Neuronal stem cell (in vitro differentiated cells): ENCODE measurements around the gene IL6ST.

ENCODE experiments used
- DNase-seq: peaks from one replicate; pipeline ENCODE4 v3.0.0-alpha.2; 2013; ENCODE audit warnings: low spot score
- H2AFZ ChIP-seq: one replicate; pipeline ENCODE4 v1.6.1; 2013; ENCODE audit warnings: mild to moderate bottlenecking, low read length, inconsistent platforms
- H2AK5ac ChIP-seq: 2 replicates; pipeline ENCODE4 v1.6.1; 2013; ENCODE audit warnings: low read depth, mild to moderate bottlenecking, inconsistent platforms, low read length, moderate library complexity, mixed read lengths
- H2BK120ac ChIP-seq: 2 replicates; pipeline ENCODE4 v1.6.1; 2013; ENCODE audit warnings: low read depth, mild to moderate bottlenecking, inconsistent platforms, low read length, moderate library complexity, mixed read lengths
- H2BK12ac ChIP-seq: one replicate; pipeline ENCODE4 v1.6.1; 2013; ENCODE audit warnings: low read length, inconsistent platforms
- H2BK15ac ChIP-seq: 2 replicates; pipeline ENCODE4 v1.6.1; 2013; ENCODE audit warnings: mild to moderate bottlenecking, low read length, inconsistent platforms, mixed read lengths
- H2BK5ac ChIP-seq: one replicate; pipeline ENCODE4 v1.6.1; 2013; ENCODE audit warnings: inconsistent platforms, mild to moderate bottlenecking, low read length, moderate library complexity
- H3K14ac ChIP-seq: one replicate; pipeline ENCODE4 v1.6.1; 2013; ENCODE audit warnings: low read length, inconsistent platforms
- H3K18ac ChIP-seq: 2 replicates; pipeline ENCODE4 v1.6.1; 2013; ENCODE audit warnings: low read length, inconsistent platforms
- H3K23ac ChIP-seq: 2 replicates; pipeline ENCODE4 v1.6.1; 2013; ENCODE audit warnings: low read depth, mild to moderate bottlenecking, mixed read lengths, low read length, inconsistent platforms; ENCODE audit not compliant: poor library complexity
- H3K27ac ChIP-seq: replicated peaks from 3 replicates; pipeline ENCODE4 v1.5.1; 2013; ENCODE audit warnings: low read length, inconsistent platforms
- H3K27me3 ChIP-seq, 3 experiments: 2 replicates each; pipeline ENCODE4 v1.6.1; 2013; ENCODE audit warnings: low read length in 3 of 3, mild to moderate bottlenecking in 2 of 3, inconsistent platforms in 1 of 3, low read depth in 1 of 3, mixed read lengths in 1 of 3, moderate library complexity in 1 of 3; ENCODE audit not compliant: control insufficient read depth in 3 of 3, insufficient read depth in 3 of 3
- H3K36me3 ChIP-seq, 2 donors: replicated peaks in 1 of 2; 2 replicates each; pipeline ENCODE4 v1.6.1; 2013; ENCODE audit warnings: low read length in 2 of 2; ENCODE audit not compliant: control insufficient read depth in 2 of 2, insufficient read depth in 2 of 2
- H3K4ac ChIP-seq: 2 replicates; pipeline ENCODE4 v1.6.1; 2013; ENCODE audit warnings: inconsistent platforms, mild to moderate bottlenecking, low read length, moderate library complexity
- H3K4me1 ChIP-seq, 2 donors: 1 replicate in 1 of 2; 2 replicates in 1 of 2; pipeline ENCODE4 v1.6.1; 2013; ENCODE audit warnings: low read length in 2 of 2, low read depth in 1 of 2; ENCODE audit not compliant: control insufficient read depth in 2 of 2, insufficient read depth in 1 of 2
- H3K4me2 ChIP-seq: one replicate; pipeline ENCODE4 v1.6.1; 2013; ENCODE audit warnings: mild to moderate bottlenecking, low read length, inconsistent platforms; ENCODE audit not compliant: insufficient read depth, poor library complexity, severe bottlenecking
- H3K4me3 ChIP-seq, 2 donors: 2 replicates each; pipeline ENCODE4 v1.5.1; 2013; ENCODE audit warnings: low read length in 2 of 2, mild to moderate bottlenecking in 2 of 2, inconsistent platforms in 1 of 2, moderate library complexity in 1 of 2
- H3K79me1 ChIP-seq: one replicate; pipeline ENCODE4 v1.6.1; 2013; ENCODE audit warnings: low read depth, mild to moderate bottlenecking, inconsistent platforms, low read length, moderate library complexity
- H3K9ac ChIP-seq: one replicate; pipeline ENCODE4 v1.6.1; 2013; ENCODE audit warnings: mild to moderate bottlenecking, low read depth, low read length, inconsistent platforms; ENCODE audit not compliant: poor library complexity
- H3K9me3 ChIP-seq, 2 donors: replicated peaks in 1 of 2; 2 replicates each; pipeline versions ENCODE3 to v1.6.1; 2013; ENCODE audit warnings: low read length in 2 of 2, mild to moderate bottlenecking in 2 of 2, inconsistent platforms in 1 of 2, low read depth in 1 of 2, mixed read lengths in 1 of 2, moderate library complexity in 1 of 2; ENCODE audit not compliant: control insufficient read depth in 2 of 2, insufficient read depth in 1 of 2
- H4K8ac ChIP-seq: one replicate; pipeline ENCODE4 v1.6.1; 2013; ENCODE audit warnings: low read depth, mild to moderate bottlenecking, inconsistent platforms, low read length, moderate library complexity
- H4K91ac ChIP-seq: one replicate; pipeline ENCODE4 v1.6.1; 2013; ENCODE audit warnings: low read length, low read depth, mild to moderate bottlenecking, inconsistent platforms; ENCODE audit not compliant: poor library complexity
- WGBS, 2 donors: extraction: QIAGEN DNeasy Blood & Tissue Kit; methylation state at CpG; one replicate each; pipeline ENCODE4 v1.1.7; 2013; ENCODE audit warnings: missing lambda C conversion rate in 2 of 2, mixed read lengths in 1 of 2; ENCODE audit not compliant: insufficient read length in 2 of 2, insufficient replicate concordance in 1 of 2; ENCODE audit errors: extremely low coverage in 2 of 2; 5-methylcytosine and 5-hydroxymethylcytosine counted together

IL6ST gene

DNA sequence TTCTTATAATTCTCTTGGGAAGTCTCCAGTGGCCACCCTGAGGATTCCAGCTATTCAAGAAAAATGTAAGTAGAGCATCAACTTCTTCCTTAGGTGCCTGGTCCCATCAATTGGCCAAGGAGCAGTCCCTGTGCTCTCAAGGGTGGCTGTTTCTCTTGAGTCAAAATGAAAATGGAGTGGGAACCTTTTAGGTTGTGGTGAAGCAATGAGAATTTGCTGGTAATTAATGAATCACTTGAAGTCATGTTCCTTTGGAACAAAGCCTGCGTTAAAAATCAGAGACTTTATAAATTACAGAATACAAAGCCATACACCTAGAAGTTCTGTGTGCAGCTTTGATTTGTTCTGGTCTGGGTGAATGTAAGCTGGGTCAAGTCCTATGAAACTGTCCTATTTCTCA, 94.7 kb downstream of the IL6ST start:
- Histone ChIP-seq H3K4me2 (no peak overlapping the region), H3K79me1 (no peaks in the 10 kb centered on the region), H2BK15ac (no peak overlapping the region), H4K91ac (no peak overlapping the region), H2BK12ac (no peak overlapping the region), H3K36me3 (no peaks in the 10 kb centered on the region), H3K9me3 (no peaks in the 10 kb centered on the region), H4K8ac (no peak overlapping the region), H3K18ac (no peak overlapping the region), H3K4me3 (no peak overlapping the region), H3K27ac (no peak overlapping the region), H3K23ac (no peak overlapping the region), H2BK5ac (no peak overlapping the region), H3K27me3 (no peaks in the 10 kb centered on the region), H2AFZ (no peak overlapping the region), H2BK120ac (no peak overlapping the region), H3K4ac (no peak overlapping the region), H3K9ac (no peak overlapping the region), H2AK5ac (no peak overlapping the region), H3K14ac (no peak overlapping the region), H3K4me1 (peaks cover 0 to 2% of the 10 kb centered on the region in 2 donors)
- DNase-seq = no peak
- WGBS, 2 donors = no CpG with 5 or more reads among the region's 1 CpG

DNA sequence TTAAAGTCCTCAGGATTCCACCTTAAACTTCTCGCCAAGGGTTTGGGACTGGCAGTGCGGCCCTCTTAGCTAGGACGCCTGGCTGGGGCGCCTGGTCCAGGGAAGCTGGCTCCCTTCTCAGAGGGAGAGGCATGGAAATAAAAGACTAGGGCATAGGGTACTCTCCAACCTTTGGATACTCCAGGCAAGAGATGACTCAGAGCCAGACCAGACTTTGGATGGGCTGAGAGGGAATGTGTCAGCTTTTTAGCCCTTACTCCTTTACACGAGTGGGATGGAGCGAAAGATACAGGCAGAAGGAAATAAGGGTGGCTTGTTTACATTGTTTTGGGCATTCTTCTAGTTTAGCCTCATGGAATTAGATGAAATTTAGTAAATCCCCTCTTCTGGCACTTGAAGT, 95.4 kb downstream of the IL6ST start:
- H3K4me3 ChIP-seq = no peak overlapping the region
- DNase-seq = no peak
- no peak overlapping the region for H4K8ac ChIP-seq
- no peaks in the 10 kb centered on the region for H3K27me3 ChIP-seq
- no peak overlapping the region for H3K14ac ChIP-seq
- no peak overlapping the region for H4K91ac ChIP-seq
- no peaks in the 10 kb centered on the region for H3K79me1 ChIP-seq
- H3K9ac ChIP-seq = no peak overlapping the region
- no peak overlapping the region for H2AFZ ChIP-seq
- no peak overlapping the region for H2AK5ac ChIP-seq
- no peaks in the 10 kb centered on the region for H3K36me3 ChIP-seq
- peaks cover 0 to 2% of the 10 kb centered on the region in 2 donors for H3K4me1 ChIP-seq
- no peak overlapping the region for H3K4ac ChIP-seq
- H2BK15ac ChIP-seq = no peak overlapping the region
- H3K4me2 ChIP-seq = no peak overlapping the region
- H3K27ac ChIP-seq = no peak overlapping the region
- H3K23ac ChIP-seq = no peak overlapping the region
- H3K18ac ChIP-seq = no peak overlapping the region
- no peak overlapping the region for H2BK120ac ChIP-seq
- no CpG with 5 or more reads among the region's 6 CpGs for WGBS, 2 donors
- H3K9me3 ChIP-seq = no peaks in the 10 kb centered on the region
- H2BK5ac ChIP-seq = no peak overlapping the region
- no peak overlapping the region for H2BK12ac ChIP-seq

DNA sequence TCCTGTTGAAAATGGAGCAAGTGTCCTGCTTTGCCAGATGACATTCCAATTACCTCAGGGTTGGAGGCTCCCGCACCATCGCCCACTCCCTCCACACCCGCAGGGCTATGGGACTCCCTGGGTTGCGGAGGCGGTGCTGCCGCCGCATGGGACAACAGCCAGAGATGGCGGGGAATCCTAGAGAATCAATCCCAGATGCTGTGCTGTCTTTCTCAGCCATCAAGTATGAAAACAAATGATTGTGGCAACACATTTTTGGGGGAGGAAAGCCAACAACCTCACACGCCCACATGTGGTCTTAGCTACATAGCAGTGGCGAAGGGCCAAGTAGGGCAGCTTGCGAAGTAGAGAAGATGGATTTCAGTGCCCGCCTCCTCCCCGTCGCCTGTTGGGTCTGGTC, 96.9 kb downstream of the IL6ST start:
- no CpG with 5 or more reads among the region's 14 CpGs for WGBS, 2 donors
- Histone ChIP-seq H2BK5ac (no peak overlapping the region), H2BK12ac (no peak overlapping the region), H3K18ac (no peak overlapping the region), H3K14ac (no peak overlapping the region), H3K9me3 (no peaks in the 10 kb centered on the region), H3K79me1 (no peaks in the 10 kb centered on the region), H2AFZ (no peak overlapping the region), H3K36me3 (no peaks in the 10 kb centered on the region), H3K27me3 (no peaks in the 10 kb centered on the region), H4K91ac (no peak overlapping the region), H3K4me2 (no peak overlapping the region), H3K23ac (no peak overlapping the region), H2BK120ac (no peak overlapping the region), H3K27ac (no peak overlapping the region), H3K9ac (no peak overlapping the region), H2BK15ac (no peak overlapping the region), H3K4me3 (peak overlapping the region in 1 of 2 donors; percentile 40), H3K4ac (no peak overlapping the region), H3K4me1 (peaks cover 0 to 2% of the 10 kb centered on the region in 2 donors), H2AK5ac (no peak overlapping the region), H4K8ac (no peak overlapping the region)
- no peak for DNase-seq

DNA sequence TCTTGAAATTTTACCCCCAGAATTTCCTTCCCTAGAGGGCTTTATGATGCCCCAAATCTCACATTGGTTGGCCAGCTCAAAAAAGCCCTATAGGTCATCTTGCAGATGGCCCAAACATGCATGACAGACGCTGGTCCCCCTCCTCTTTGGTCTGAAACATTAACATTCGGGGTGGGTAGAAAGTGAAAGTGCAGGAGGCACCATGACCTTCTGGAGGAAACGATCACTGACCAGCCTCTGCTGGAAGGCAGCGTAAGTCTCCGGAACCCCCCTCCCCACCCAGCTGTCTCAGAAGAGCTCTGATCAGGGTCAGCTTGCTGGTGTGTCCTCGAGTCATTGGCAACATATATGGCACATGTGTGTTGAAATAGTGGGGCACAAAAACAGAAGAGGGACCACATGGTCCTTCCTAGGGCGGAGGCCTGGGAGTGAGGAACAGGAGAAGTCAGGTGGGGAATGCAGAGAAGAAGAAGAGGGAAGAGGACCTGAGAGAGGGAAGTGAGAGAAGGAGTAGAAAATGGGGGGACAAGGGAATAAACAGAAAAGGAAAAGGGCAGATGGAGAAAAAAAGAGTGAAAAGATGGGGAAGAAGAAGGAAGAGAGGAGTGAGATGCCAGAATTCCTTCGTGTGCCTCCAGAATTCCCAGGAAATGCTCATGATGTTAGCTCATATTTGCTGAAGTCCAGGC, 97.4 kb downstream of the IL6ST start:
- Histone ChIP-seq H3K27me3 (no peaks in the 10 kb centered on the region), H3K4me2 (no peak overlapping the region), H3K9ac (no peak overlapping the region), H3K4ac (no peak overlapping the region), H4K8ac (no peak overlapping the region), H3K36me3 (no peaks in the 10 kb centered on the region), H2BK5ac (no peak overlapping the region), H3K27ac (no peak overlapping the region), H2BK12ac (no peak overlapping the region), H2AFZ (no peak overlapping the region), H2AK5ac (no peak overlapping the region), H3K18ac (no peak overlapping the region), H2BK120ac (no peak overlapping the region), H4K91ac (no peak overlapping the region), H3K4me3 (no peak overlapping the region), H3K9me3 (no peaks in the 10 kb centered on the region), H3K23ac (no peak overlapping the region), H3K79me1 (no peaks in the 10 kb centered on the region), H3K14ac (no peak overlapping the region), H3K4me1 (peaks cover 0 to 2% of the 10 kb centered on the region in 2 donors), H2BK15ac (no peak overlapping the region)
- DNase-seq = no peak
- WGBS, 2 donors = no CpG with 5 or more reads among the region's 8 CpGs
